GM18519 (cell line): ENCODE data around the gene TBC1D2B.
"Not testable (repeated sequence)": the region's sequence is repeated elsewhere in the genome, so short reads cannot be mapped to it uniquely, and the experiment has no call there.

Source experiments
- ATAC-seq: cut with Tn5 transposase; IDR thresholded peaks from one replicate; pipeline ENCODE4 v1.9.1; 2021; ENCODE audit warnings: mild to moderate bottlenecking, moderate library complexity; ENCODE audit not compliant: unreplicated experiment, low FRiP score

TBC1D2B gene

DNA sequence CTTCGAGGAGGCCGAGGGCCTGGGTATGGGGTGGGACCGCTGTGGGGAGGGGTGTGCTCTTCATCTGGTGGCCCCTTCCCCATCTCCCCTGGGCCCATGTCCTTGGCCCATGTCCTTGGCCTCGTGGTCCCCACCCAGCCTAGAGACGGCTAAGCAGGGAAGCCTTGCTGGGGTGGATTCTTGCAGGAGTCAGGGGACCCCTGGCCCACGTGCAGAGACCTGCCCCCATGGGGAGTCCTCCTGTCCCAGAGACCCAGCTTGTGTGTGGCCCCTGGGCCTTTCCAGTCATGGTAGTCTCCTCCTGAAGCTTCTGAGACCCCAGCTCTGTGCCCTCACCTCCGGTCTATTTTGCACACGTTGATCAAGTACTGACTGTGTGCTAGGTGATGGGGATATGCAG, 97.4 kb downstream of the TBC1D2B start:
- ATAC-seq, result no peak

GRCh38 chr15:77979157-77979556, 98.4 kb downstream of the TBC1D2B start:
- not testable (repeated sequence) for ATAC-seq

GRCh38 chr15:77978759-77979145, 98.8 kb downstream of the TBC1D2B start:
- ATAC-seq, result not testable (repeated sequence)

- ATAC-seq, result not testable (repeated sequence)
Observed at GRCh38 chr15:77977903-77978758, 99.4 kb downstream of the TBC1D2B start.

GRCh38 chr15:77976760-77977525, 100.6 kb downstream of the TBC1D2B start:
- not testable (repeated sequence) for ATAC-seq

GRCh38 chr15:77976095-77976450, 101.4 kb downstream of the TBC1D2B start:
- ATAC-seq, result not testable (repeated sequence)

DNA sequence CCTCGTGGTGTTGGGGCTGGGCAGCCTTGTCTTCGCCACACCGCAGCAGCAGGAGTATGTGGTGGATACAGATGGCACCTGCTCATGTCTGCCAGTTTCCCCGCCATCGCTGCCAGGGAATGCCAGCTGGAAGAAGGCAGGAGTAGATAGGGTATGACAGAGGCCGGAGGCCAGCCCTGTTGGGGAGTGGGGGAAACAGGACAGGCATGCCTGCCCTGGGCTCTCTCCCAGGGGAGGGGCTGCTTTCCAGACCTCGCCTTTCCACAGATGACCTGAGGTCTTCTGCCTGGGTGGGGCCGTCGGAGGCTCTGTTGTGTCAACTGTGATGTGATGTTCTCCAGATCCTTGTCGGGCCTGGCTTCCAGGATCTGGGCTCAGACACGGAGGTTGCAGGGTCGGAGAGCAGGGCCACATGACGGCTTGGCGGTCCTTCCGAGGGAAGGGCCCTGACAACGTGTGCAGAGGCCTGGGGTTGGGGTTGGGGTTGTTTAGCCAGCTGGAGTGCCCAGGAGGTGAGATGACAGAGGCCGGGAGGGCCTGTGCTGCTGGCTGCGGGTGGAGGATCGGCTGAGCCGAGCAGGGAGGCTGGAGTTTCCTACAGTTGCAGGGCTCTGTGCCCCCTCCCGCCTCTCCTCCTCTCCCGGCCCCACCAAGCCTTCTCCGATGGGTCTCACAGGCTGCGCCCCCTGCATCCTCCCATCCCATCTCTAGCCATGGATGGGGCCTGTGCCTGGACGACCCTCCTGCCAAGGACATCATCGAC, 102.0 kb downstream of the TBC1D2B start:
- ATAC-seq, result no peak

DNA sequence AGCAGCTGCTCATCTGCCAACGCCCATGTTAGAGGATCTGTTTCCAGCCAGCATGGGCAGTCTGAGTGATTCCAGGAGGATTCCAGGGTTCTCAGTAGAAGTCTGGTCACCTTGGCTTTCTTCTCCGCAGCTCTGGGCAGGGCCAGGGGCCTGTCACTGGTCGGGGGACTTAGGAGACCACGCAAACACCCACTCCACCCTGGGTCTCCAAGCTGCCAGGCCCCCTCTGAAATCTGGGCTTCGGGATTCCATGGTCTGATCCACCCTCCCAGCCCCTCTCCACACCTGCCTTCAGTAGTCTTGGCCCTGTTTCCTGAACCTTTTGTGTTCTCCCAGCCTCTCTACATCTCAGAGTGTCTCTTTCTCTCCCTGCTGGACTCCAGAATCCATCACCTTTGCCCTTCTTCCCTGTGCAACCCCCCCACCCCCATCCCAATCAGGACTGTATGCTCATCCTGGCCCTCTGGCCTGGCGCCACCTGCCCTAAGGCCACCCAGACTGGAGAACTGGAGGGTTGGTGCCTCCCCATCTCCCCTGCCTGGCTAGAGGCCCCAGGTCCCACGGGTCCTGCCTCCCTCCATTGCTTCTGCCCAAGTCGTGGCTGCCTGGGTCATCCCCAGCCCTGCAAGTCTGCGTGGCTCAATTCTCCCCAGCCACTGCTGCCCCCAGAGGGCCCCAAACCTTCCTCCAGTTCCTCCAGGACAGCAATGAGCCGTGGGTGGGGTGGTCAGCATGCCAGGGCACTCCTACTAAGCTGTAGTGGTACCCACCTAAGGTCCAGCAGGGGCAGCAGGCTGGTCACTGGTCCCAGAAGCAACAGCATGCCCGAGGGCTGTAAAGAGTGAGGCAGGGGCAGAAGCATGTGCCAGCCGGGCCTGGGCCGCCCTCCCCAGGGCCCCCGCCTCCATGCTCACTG, 102.8 kb downstream of the TBC1D2B start:
- no peak for ATAC-seq

- ATAC-seq, result no peak
Observed at GRCh38 chr15:77974098-77974414, 103.5 kb downstream of the TBC1D2B start.

DNA sequence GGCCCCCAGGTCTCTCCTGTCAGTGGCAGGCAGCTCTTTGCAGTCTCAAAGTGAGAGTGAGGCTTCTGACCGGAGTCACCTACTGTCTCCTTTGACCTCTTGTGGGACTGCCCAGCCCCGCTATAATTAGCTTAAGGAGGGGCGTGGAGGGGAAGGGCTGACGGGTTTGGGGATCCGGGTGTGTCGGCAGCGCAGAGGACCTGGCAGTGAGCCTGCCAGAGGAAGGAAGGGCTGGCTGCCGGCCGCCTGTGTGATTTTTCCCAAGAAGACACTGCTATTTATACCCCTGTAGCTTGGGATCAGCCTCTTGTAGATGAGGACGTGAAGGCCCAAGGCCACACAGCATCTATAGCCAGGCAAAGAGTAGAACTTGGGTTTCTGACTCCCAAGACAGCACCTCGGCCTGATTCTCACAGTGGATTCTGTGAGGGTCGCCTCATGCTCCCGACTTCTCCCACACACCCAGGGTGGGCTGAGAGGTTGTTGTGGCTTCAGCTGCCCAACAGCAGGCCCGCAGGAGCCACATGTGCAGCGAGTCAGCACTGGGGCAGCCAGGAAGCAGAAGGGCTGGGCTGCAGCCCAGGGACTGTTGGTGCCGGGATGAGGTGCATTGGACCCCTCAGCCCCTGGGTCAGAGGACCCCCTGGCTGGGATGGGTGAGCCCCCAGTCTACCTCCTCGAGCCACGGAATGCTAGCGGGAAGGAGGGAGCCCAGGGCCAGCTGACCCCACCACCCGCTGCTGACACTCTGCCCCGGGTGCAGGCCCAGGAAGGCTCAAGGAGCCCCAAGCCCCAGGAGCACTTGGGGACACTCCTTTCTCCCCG, 104.0 kb downstream of the TBC1D2B start:
- not testable (repeated sequence) for ATAC-seq

- not testable (repeated sequence) for ATAC-seq
Observed at GRCh38 chr15:77972706-77973105, 104.8 kb downstream of the TBC1D2B start.

DNA sequence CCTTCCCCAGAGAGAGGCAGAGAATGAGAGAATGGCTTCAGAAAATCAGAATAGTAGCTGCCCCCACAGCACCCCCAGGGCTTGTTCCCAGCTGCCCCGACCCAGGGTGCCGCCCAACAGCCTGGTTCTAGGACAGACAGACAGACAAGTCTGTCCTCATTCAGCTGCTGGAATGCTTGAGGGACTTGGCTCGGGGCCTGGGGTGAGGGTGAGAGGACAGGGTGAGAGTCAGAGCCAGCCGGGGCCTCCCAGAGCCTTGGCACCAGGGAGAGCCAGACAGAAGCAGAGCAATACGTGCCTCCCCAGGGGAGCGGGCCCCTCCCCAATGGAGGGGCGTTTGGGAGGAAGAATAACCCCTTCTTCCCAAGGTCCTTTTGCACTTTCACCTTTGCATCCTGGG, 105.6 kb downstream of the TBC1D2B start:
- not testable (repeated sequence) for ATAC-seq

DNA sequence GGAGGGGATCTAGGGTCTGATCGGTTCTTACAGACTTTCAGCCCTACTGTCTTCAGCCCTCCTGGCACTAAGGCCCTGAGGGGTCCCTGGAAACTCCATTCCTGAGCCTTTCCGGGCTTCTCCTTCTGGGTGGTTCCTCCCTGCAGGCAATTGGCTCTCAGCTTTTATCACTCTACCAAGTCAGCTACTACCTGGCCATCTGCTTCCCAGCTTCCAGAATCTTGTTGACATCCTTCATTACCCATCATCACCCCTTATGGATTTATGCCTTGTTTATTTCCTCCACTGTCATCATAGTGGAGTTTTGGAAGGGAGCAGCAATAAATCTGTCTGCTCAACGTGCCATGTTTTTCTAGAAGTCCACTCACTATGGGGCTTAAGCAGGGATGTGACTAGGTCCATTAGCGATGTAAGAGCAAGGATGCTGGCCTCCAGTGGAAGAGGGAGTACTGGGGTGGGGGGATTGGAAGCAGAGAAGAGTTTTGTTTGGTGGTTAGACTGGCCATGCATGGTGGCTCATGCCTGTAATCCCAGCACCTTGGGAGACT, 106.6 kb downstream of the TBC1D2B start:
- not testable (repeated sequence) for ATAC-seq

GRCh38 chr15:77969055-77969454, 108.5 kb downstream of the TBC1D2B start:
- ATAC-seq, result no peak

GRCh38 chr15:77967798-77968197, 109.7 kb downstream of the TBC1D2B start:
- ATAC-seq, result no peak

DNA sequence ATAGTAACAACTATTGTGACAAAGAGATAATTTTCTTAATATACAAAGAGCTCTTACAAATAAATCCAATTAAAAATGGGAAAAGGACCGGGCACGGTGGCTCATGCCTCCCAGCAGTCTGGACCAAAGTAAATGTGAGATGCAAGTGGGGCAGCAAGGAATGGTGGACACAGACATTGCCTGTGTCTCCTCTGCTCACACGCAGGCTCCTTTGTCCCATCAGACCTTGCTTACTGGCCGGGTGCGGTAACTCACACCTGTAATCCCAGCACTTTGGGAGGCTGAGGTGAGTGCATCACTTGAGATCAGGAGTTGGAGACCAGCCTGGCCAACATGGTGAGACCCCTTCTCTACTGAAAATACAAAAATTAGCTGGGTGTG, 110.3 kb downstream of the TBC1D2B start:
- ATAC-seq, result not testable (repeated sequence)

GRCh38 chr15:77966540-77967234, 110.8 kb downstream of the TBC1D2B start:
- ATAC-seq, result no peak

DNA sequence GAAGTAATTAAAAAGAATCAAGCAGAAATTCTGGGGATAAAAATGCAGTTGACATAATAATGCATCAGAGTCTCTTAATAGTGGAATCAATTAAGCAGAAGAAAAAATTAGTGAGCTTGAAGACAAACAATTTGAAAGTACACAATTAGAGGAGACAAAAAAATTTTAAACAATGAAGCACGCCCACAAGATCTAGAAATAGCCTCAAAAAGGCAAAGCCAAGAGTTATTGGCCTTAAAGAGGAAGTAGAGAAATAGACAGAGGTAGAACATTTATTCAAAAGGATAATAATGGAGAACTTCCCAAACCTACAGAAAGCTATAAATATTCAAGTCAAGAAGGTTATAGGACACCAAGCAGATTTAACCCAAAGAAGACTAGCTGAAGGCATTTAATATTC, 113.3 kb downstream of the TBC1D2B start:
- no peak for ATAC-seq
